OCI-LY1 (cell line): ENCODE data around the gene JAKMIP3.

Experiments used
- H2AFZ ChIP-seq: fragments of 200-600 bp; sonication (generic), shearing (Covaris generic); 2 replicates; pipeline ENCODE4 v1.6.0; 2014; ENCODE audit warnings: antibody characterized with exemption, mild to moderate bottlenecking, low read length
- H3F3A ChIP-seq: fragments of 200-600 bp; sonication (generic), shearing (Covaris generic); 2 replicates; pipeline ENCODE4 v1.6.0; 2014; ENCODE audit warnings: mild to moderate bottlenecking, antibody characterized with exemption, low read length, moderate library complexity; ENCODE audit not compliant: insufficient read depth
- H3K27ac ChIP-seq: fragments of 200-600 bp; sonication (generic); 2 replicates; pipeline ENCODE4 v1.5.1; 2014; ENCODE audit warnings: low read length, mixed run types, mild to moderate bottlenecking, low read depth; ENCODE audit not compliant: poor library complexity, severe bottlenecking
- H3K27me3 ChIP-seq: fragments of 200-600 bp; sonication (generic); 2 replicates; pipeline ENCODE4 v1.6.0; 2014; ENCODE audit warnings: antibody characterized with exemption, mild to moderate bottlenecking, low read length, moderate library complexity; ENCODE audit not compliant: insufficient read depth
- H3K36me3 ChIP-seq: fragments of 200-600 bp; sonication (generic); 2 replicates; pipeline ENCODE4 v1.6.1; 2014; ENCODE audit warnings: mild to moderate bottlenecking, antibody characterized with exemption, low read length, moderate library complexity, mixed read lengths; ENCODE audit not compliant: insufficient read depth
- H3K4me1 ChIP-seq: fragments of 200-600 bp; sonication (generic); 2 replicates; pipeline ENCODE4 v1.5.1; 2014; ENCODE audit warnings: mild to moderate bottlenecking, low read length, moderate library complexity; ENCODE audit not compliant: insufficient read depth, severe bottlenecking
- H3K4me2 ChIP-seq: fragments of 200-600 bp; sonication (generic), shearing (Covaris generic); 2 replicates; pipeline ENCODE4 v1.6.1; 2014; ENCODE audit warnings: low read length
- H3K4me3 ChIP-seq: fragments of 200-600 bp; sonication (generic); 2 replicates; pipeline ENCODE4 v1.5.1; 2014; ENCODE audit warnings: low read length, low read depth, mild to moderate bottlenecking, mixed read lengths; ENCODE audit not compliant: poor library complexity, severe bottlenecking
- H3K79me2 ChIP-seq: fragments of 200-600 bp; shearing (Covaris generic); 2 replicates; pipeline ENCODE4 v1.6.1; 2016; ENCODE audit warnings: mixed run types, low read length, mixed read lengths; ENCODE audit not compliant: insufficient read depth
- H3K9ac ChIP-seq: fragments of 200-600 bp; sonication (generic), shearing (Covaris generic); 2 replicates; pipeline ENCODE4 v1.6.1; 2014; ENCODE audit warnings: mild to moderate bottlenecking, low read length, mixed read lengths
- H3K9me2 ChIP-seq: fragments of 200-600 bp; sonication (generic), shearing (Covaris generic); 2 replicates; pipeline ENCODE4 v1.6.1; 2014; ENCODE audit warnings: low read depth, mild to moderate bottlenecking, low read length, mixed read lengths
- H3K9me3 ChIP-seq: fragments of 200-600 bp; shearing (Covaris generic); 2 replicates; pipeline ENCODE4 v1.6.1; 2014; ENCODE audit warnings: low read length, mixed read lengths
- H4K20me1 ChIP-seq: fragments of 200-600 bp; sonication (generic), shearing (Covaris generic); 2 replicates; pipeline ENCODE4 v1.6.0; 2016; ENCODE audit warnings: mild to moderate bottlenecking, low read length; ENCODE audit not compliant: insufficient read depth
- CTCF ChIP-seq: fragments of 200-600 bp; sonication (generic), shearing (Covaris generic); IDR thresholded peaks from 2 replicates; pipeline ENCODE4 v1.5.1; 2017; ENCODE audit warnings: mild to moderate bottlenecking, antibody characterized with exemption, low read length, moderate library complexity, mixed read lengths
- EZH2 ChIP-seq: fragments of 200-600 bp; sonication (generic), shearing (Covaris generic); IDR thresholded peaks from 2 replicates; pipeline ENCODE4 v1.8.0; 2017; ENCODE audit warnings: borderline replicate concordance, mixed run types, mild to moderate bottlenecking, antibody characterized with exemption, low read length, moderate library complexity, mixed read lengths

The JAKMIP3 gene

GRCh38 chr10:132033632-132034031 is 32.1 kb upstream of the JAKMIP3 start:
- no peaks in the 10 kb centered on the region for H3K9me2 ChIP-seq
- H3K79me2 ChIP-seq: no peaks in the 10 kb centered on the region
- H3F3A ChIP-seq: no peaks in the 10 kb centered on the region
- no peaks in the 10 kb centered on the region for H3K9me3 ChIP-seq
- no peaks in the 10 kb centered on the region for H4K20me1 ChIP-seq
- TF ChIP-seq CTCF (no peak), EZH2 (no peak)
- H3K36me3 ChIP-seq: no peaks in the 10 kb centered on the region
- H2AFZ ChIP-seq: no peak overlapping the region
- peaks cover 2% of the 10 kb centered on the region; the same call in 1 of the 2 replicates for H3K27me3 ChIP-seq
- no peak overlapping the region for H3K4me2 ChIP-seq
- H3K4me3 ChIP-seq: no peak overlapping the region
- no peak overlapping the region for H3K9ac ChIP-seq
- H3K27ac ChIP-seq: no peak overlapping the region
- H3K4me1 ChIP-seq: no peaks in the 10 kb centered on the region

- no peak overlapping the region for H3K4me2 ChIP-seq
These were observed 30.3 kb upstream of the JAKMIP3 start for GRCh38 chr10:132035476-132035875.

GRCh38 chr10:132036153-132036886 is 29.4 kb upstream of the JAKMIP3 start:
- no peaks in the 10 kb centered on the region for H3K9me2 ChIP-seq
- no peaks in the 10 kb centered on the region for H3K27me3 ChIP-seq
- H3K4me3 ChIP-seq: no peak overlapping the region
- H3K9ac ChIP-seq: no peak overlapping the region
- TF ChIP-seq EZH2: no peak
- H3K36me3 ChIP-seq: no peaks in the 10 kb centered on the region
- no peak overlapping the region for H2AFZ ChIP-seq
- no peak overlapping the region for H3K27ac ChIP-seq
- H3K4me2 ChIP-seq: no peak overlapping the region
- H3F3A ChIP-seq: no peaks in the 10 kb centered on the region
- H3K9me3 ChIP-seq: no peaks in the 10 kb centered on the region
- H4K20me1 ChIP-seq: no peaks in the 10 kb centered on the region
- H3K4me1 ChIP-seq: no peaks in the 10 kb centered on the region
- H3K79me2 ChIP-seq: no peaks in the 10 kb centered on the region

More at GRCh38 chr10:132035476-132035875, 30.3 kb upstream of the JAKMIP3 start:
- Histone ChIP-seq H3K27me3 (no peaks in the 10 kb centered on the region), H3K79me2 (no peaks in the 10 kb centered on the region), H3K9me3 (no peaks in the 10 kb centered on the region), H4K20me1 (no peaks in the 10 kb centered on the region), H3K4me1 (no peaks in the 10 kb centered on the region), H3K9ac (no peak overlapping the region), H3F3A (no peaks in the 10 kb centered on the region), H2AFZ (no peak overlapping the region), H3K4me3 (no peak overlapping the region), H3K9me2 (no peaks in the 10 kb centered on the region), H3K36me3 (no peaks in the 10 kb centered on the region), H3K27ac (no peak overlapping the region)
- no peak for TF ChIP-seq EZH2
- TF ChIP-seq CTCF: no peak
